ENCODE data around the gene ORC3.

ORC3 gene

DNA sequence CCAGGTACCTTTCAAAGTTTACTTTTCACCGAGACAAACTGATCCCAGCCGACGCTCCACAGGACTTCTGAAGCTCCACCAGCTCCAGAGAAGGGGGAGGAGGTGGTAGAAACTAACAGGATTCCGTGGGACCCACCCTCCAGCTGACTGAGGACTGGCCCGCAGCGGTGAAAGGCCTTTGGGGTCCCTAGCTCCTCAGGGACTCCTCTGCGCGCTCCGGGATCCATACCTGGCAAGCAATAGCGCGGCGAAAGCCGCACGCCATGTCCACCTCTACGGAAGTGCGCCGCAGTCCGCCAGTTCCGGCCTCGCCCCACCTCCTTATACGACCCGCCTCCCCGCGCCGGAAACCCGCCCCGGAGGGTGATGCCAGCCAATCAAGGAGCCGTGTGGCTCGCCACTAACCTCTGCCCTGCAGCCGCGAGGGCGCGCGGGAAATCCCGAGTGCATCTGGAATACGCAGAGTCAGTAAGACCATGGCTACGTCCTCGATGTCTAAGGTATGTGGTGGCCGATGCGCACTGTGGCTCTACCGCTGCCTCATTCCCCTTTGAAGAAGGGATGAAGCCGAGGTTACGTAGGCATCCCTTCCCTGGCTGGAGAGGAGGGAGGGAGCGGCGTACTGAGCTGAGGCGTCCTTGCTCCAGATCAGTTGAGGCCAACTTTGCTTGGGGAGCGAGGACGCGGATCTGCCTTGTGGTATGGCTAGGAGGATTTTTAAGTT is at the start of gene ORC3, which contains the start of gene RARS2:
Gene ORC3, plus strand, starts transcription at position 443 of the 724 bp plus-strand sequence. Its CDS starts 34 bp downstream, at position 477.
Gene RARS2, minus strand, starts transcription at position 295 of the 724 bp plus-strand sequence. Its CDS starts 30 bp downstream, at position 265.
- Histone ChIP-seq H3K27me3 (ENCODE audit: insufficient read depth, low read length) (no peaks in the 10 kb centered on the region), H3K4me1 (ENCODE audit: control insufficient read depth, insufficient read depth, low read length, unreplicated experiment) (peaks cover 19% of the 10 kb centered on the region), H3K36me3 (ENCODE audit: insufficient read depth, low read length) (peaks cover 16% of the 10 kb centered on the region), H3K27ac (ENCODE audit: low read depth, low read length) (peak within 1 kb of the TSS; percentile 48; the same call in 1 of the 2 replicates), H3K4me3 (ENCODE audit: low read depth, low read length) (peak within 1 kb of the TSS; percentile 95), H2AFZ (ENCODE audit: low read length, unreplicated experiment) (peak within 1 kb of the TSS; percentile 78), H3K79me2 (ENCODE audit: control insufficient read depth, insufficient read depth, low read length, unreplicated experiment) (peaks cover 76% of the 10 kb centered on the region)

DNA sequence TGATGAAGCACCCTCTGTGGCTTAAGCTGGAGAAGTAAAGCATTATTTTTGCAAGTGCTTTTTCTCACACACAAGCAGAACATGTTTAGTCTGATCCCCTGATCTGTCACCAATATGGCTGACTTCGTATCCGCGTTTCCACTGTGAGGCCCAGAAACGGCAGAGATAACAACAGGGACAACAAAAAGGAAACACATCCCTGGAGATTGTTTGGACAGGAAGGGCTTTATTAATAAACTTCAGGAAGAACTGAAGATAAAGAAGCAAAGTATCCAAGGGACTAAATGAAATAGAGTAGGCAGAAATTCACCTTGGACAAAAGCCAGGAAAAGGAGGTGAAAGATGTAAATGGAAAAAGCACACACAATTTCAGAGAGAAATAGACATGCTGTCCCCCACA is 49.4 kb upstream of the ORC3 start:
- Histone ChIP-seq H3K4me3 (ENCODE audit: low read depth, low read length) (no peak overlapping the region), H3K4me1 (ENCODE audit: control insufficient read depth, insufficient read depth, low read length, unreplicated experiment) (no peaks in the 10 kb centered on the region), H2AFZ (ENCODE audit: low read length, unreplicated experiment) (no peak overlapping the region), H3K36me3 (ENCODE audit: insufficient read depth, low read length) (peaks cover 46% of the 10 kb centered on the region), H3K79me2 (ENCODE audit: control insufficient read depth, insufficient read depth, low read length, unreplicated experiment) (no peaks in the 10 kb centered on the region), H3K27me3 (ENCODE audit: insufficient read depth, low read length) (no peaks in the 10 kb centered on the region), H3K27ac (ENCODE audit: low read depth, low read length) (no peak overlapping the region)

GRCh38 chr6:87541041-87541440 is 48.9 kb upstream of the ORC3 start:
- no peaks in the 10 kb centered on the region for H3K4me1 ChIP-seq (ENCODE audit: control insufficient read depth, insufficient read depth, low read length, unreplicated experiment)
- no peak overlapping the region for H2AFZ ChIP-seq (ENCODE audit: low read length, unreplicated experiment)
- no peaks in the 10 kb centered on the region for H3K79me2 ChIP-seq (ENCODE audit: control insufficient read depth, insufficient read depth, low read length, unreplicated experiment)
- no peak overlapping the region for H3K4me3 ChIP-seq (ENCODE audit: low read depth, low read length)
- no peaks in the 10 kb centered on the region for H3K27me3 ChIP-seq (ENCODE audit: insufficient read depth, low read length)
- H3K36me3 ChIP-seq (ENCODE audit: insufficient read depth, low read length): peaks cover 46% of the 10 kb centered on the region
- no peak overlapping the region for H3K27ac ChIP-seq (ENCODE audit: low read depth, low read length)

- H3K27ac ChIP-seq (ENCODE audit: low read depth, low read length): no peak overlapping the region
- no peaks in the 10 kb centered on the region for H3K4me1 ChIP-seq (ENCODE audit: control insufficient read depth, insufficient read depth, low read length, unreplicated experiment)
- no peak overlapping the region for H2AFZ ChIP-seq (ENCODE audit: low read length, unreplicated experiment)
- H3K27me3 ChIP-seq (ENCODE audit: insufficient read depth, low read length): no peaks in the 10 kb centered on the region
- H3K79me2 ChIP-seq (ENCODE audit: control insufficient read depth, insufficient read depth, low read length, unreplicated experiment): no peaks in the 10 kb centered on the region
- H3K36me3 ChIP-seq (ENCODE audit: insufficient read depth, low read length): peaks cover 47% of the 10 kb centered on the region
- H3K4me3 ChIP-seq (ENCODE audit: low read depth, low read length): no peak overlapping the region
Observed at GRCh38 chr6:87541744-87542143, 48.2 kb upstream of the ORC3 start.

DNA sequence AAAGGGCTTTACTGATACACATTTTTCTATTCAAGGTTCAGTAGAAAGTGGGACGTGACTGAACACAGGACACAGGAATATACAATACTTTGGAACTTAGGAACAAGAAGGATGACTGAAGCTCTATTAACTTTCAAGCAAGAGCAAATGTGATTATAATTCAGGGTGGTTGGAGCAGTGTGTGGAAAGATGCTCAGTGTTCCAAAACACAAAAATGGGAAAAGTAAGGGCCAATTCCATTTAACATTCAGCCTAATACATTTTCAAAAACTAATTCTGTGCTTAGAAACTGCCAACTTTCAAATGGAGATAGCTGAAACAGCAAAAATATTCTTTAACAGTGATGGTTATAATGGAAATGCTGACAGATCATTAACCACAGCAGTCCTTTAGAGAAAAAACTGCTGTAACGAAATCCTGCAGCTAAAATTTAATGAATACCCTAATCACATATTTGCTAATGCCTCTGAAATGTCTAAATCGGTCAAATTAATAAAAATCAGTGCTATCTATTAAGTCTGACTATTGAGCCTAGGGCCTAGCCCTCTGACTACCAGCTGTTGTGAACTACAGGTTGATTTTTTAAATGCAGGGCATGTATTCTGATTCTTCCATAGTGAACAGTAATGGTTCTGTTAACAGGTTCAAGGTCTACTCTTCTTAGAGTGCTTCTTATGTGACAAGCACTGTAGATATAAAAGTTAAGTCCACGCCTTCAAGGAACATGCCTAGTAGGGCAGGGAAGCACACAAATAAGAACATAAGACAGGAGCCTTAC is 46.0 kb upstream of the ORC3 start:
- peaks cover 54% of the 10 kb centered on the region for H3K36me3 ChIP-seq (ENCODE audit: insufficient read depth, low read length)

GRCh38 chr6:87544474-87544735 is 45.5 kb upstream of the ORC3 start:
- H2AFZ ChIP-seq (ENCODE audit: low read length, unreplicated experiment): no peak overlapping the region
- no peak overlapping the region for H3K4me3 ChIP-seq (ENCODE audit: low read depth, low read length)
- H3K4me1 ChIP-seq (ENCODE audit: control insufficient read depth, insufficient read depth, low read length, unreplicated experiment): no peaks in the 10 kb centered on the region
- no peaks in the 10 kb centered on the region for H3K79me2 ChIP-seq (ENCODE audit: control insufficient read depth, insufficient read depth, low read length, unreplicated experiment)
- H3K36me3 ChIP-seq (ENCODE audit: insufficient read depth, low read length): peaks cover 50% of the 10 kb centered on the region
- H3K27me3 ChIP-seq (ENCODE audit: insufficient read depth, low read length): no peaks in the 10 kb centered on the region
- H3K27ac ChIP-seq (ENCODE audit: low read depth, low read length): no peak overlapping the region

More for the DNA sequence above, 46.0 kb upstream of the ORC3 start:
- Histone ChIP-seq H3K4me3 (ENCODE audit: low read depth, low read length) (no peak overlapping the region), H2AFZ (ENCODE audit: low read length, unreplicated experiment) (no peak overlapping the region), H3K4me1 (ENCODE audit: control insufficient read depth, insufficient read depth, low read length, unreplicated experiment) (no peaks in the 10 kb centered on the region), H3K27me3 (ENCODE audit: insufficient read depth, low read length) (no peaks in the 10 kb centered on the region), H3K79me2 (ENCODE audit: control insufficient read depth, insufficient read depth, low read length, unreplicated experiment) (no peaks in the 10 kb centered on the region), H3K27ac (ENCODE audit: low read depth, low read length) (no peak overlapping the region)

- Histone ChIP-seq H3K36me3 (ENCODE audit: insufficient read depth, low read length) (peaks cover 26% of the 10 kb centered on the region), H3K79me2 (ENCODE audit: control insufficient read depth, insufficient read depth, low read length, unreplicated experiment) (no peaks in the 10 kb centered on the region), H3K4me3 (ENCODE audit: low read depth, low read length) (no peak overlapping the region), H3K27me3 (ENCODE audit: insufficient read depth, low read length) (no peaks in the 10 kb centered on the region), H2AFZ (ENCODE audit: low read length, unreplicated experiment) (no peak overlapping the region), H3K27ac (ENCODE audit: low read depth, low read length) (no peak overlapping the region), H3K4me1 (ENCODE audit: control insufficient read depth, insufficient read depth, low read length, unreplicated experiment) (no peaks in the 10 kb centered on the region)
Observed at GRCh38 chr6:87551799-87552198, 38.1 kb upstream of the ORC3 start.

DNA sequence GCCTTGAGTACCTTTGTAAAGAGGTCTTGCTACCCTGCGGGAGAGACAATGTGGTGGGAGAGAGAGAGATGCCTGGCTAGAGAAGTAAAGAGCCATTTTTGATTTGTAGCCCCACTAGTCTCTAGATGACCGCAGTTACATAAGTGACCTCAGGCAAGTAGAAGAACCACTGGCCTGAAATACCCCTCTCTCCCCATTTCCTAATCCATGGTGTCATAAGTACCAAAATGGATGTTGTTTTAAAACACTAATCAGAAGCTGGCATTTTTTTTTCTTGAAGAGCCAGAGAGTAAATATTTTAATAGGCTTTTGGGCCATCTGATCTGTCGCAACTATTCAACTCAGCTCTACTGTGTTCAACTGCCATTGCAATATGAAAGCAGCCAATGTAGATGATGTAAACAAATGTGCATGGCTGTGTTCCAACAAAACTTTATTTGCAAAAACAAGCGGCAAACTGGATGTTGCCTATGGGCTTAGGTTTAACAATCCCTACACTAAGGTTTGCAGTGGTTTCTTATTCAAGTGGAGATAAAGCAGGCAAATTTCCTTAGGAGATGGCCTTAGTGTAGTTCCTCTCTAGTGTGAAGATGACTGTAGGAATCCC is 36.7 kb upstream of the ORC3 start:
- Histone ChIP-seq H3K79me2 (ENCODE audit: control insufficient read depth, insufficient read depth, low read length, unreplicated experiment) (no peaks in the 10 kb centered on the region), H3K4me3 (ENCODE audit: low read depth, low read length) (no peak overlapping the region), H3K27me3 (ENCODE audit: insufficient read depth, low read length) (no peaks in the 10 kb centered on the region), H3K4me1 (ENCODE audit: control insufficient read depth, insufficient read depth, low read length, unreplicated experiment) (no peaks in the 10 kb centered on the region), H2AFZ (ENCODE audit: low read length, unreplicated experiment) (no peak overlapping the region), H3K27ac (ENCODE audit: low read depth, low read length) (no peak overlapping the region), H3K36me3 (ENCODE audit: insufficient read depth, low read length) (peaks cover 22% of the 10 kb centered on the region)

- Histone ChIP-seq H3K79me2 (ENCODE audit: control insufficient read depth, insufficient read depth, low read length, unreplicated experiment) (no peaks in the 10 kb centered on the region), H3K36me3 (ENCODE audit: insufficient read depth, low read length) (peaks cover 18% of the 10 kb centered on the region), H2AFZ (ENCODE audit: low read length, unreplicated experiment) (no peak overlapping the region), H3K4me1 (ENCODE audit: control insufficient read depth, insufficient read depth, low read length, unreplicated experiment) (no peaks in the 10 kb centered on the region), H3K27ac (ENCODE audit: low read depth, low read length) (no peak overlapping the region), H3K4me3 (ENCODE audit: low read depth, low read length) (no peak overlapping the region), H3K27me3 (ENCODE audit: insufficient read depth, low read length) (no peaks in the 10 kb centered on the region)
Observed at GRCh38 chr6:87555506-87555905, 34.4 kb upstream of the ORC3 start.

- no peaks in the 10 kb centered on the region for H3K27me3 ChIP-seq (ENCODE audit: insufficient read depth, low read length)
- H3K36me3 ChIP-seq (ENCODE audit: insufficient read depth, low read length): peaks cover 24% of the 10 kb centered on the region
- no peaks in the 10 kb centered on the region for H3K4me1 ChIP-seq (ENCODE audit: control insufficient read depth, insufficient read depth, low read length, unreplicated experiment)
- no peaks in the 10 kb centered on the region for H3K79me2 ChIP-seq (ENCODE audit: control insufficient read depth, insufficient read depth, low read length, unreplicated experiment)
- no peak overlapping the region for H3K4me3 ChIP-seq (ENCODE audit: low read depth, low read length)
- H3K27ac ChIP-seq (ENCODE audit: low read depth, low read length): no peak overlapping the region
- no peak overlapping the region for H2AFZ ChIP-seq (ENCODE audit: low read length, unreplicated experiment)
Observed at GRCh38 chr6:87558446-87558845, 31.5 kb upstream of the ORC3 start.
